Right atrium auricular region (tissue), 2 donors: ENCODE measurements around the gene RGMA. TPM values are rescaled to one million over a fixed set of nuclear protein-coding genes. Genes with fewer than 3 reads are reported as not detected.

Source experiments
- DNase-seq: peaks from one replicate; pipeline ENCODE4 v3.0.0-alpha.2; 2019; ENCODE audit warnings: low spot score
- H3K27ac ChIP-seq, 2 donors: fragments of 200-600 bp; sonication (generic); 1 replicate in 1 of 2; 2 replicates in 1 of 2; pipeline ENCODE4 v1.5.1; 2016 to 2019
- H3K27me3 ChIP-seq, 2 donors: fragments of 200-600 bp; sonication (generic); one replicate each; pipeline versions ENCODE4 v1.5.1 to v1.6.0; 2017 to 2019
- H3K36me3 ChIP-seq: fragments of 200-600 bp; sonication (generic); one replicate; pipeline ENCODE4 v1.5.1; 2016
- H3K4me1 ChIP-seq, 2 donors: fragments of 200-600 bp; sonication (generic); one replicate each; pipeline versions ENCODE4 v1.5.1 to v1.6.0; 2017 to 2019
- H3K4me3 ChIP-seq, 2 donors: fragments of 200-600 bp; sonication (generic); 1 replicate in 1 of 2; 2 replicates in 1 of 2; pipeline ENCODE4 v1.5.1; 2017 to 2019; ENCODE audit warnings: mild to moderate bottlenecking in 1 of 2, moderate library complexity in 1 of 2
- H3K9me3 ChIP-seq, 2 donors: fragments of 200-600 bp; sonication (generic); one replicate each; pipeline ENCODE4 v1.5.1; 2019
- total RNA-seq, 2 donors: library from RNA; depleted of rRNA; stranded (reverse); fragments of >200 nt; gene quantifications; one replicate each; pipeline ENCODE4 v1.1.0, GENCODE V29; 2016
- TF ChIP-seq, protein P1 (sequence below), 2 donors: fragments of 200-600 bp; sonication (generic); IDR thresholded peaks; one replicate each; pipeline ENCODE4 v1.5.1; 2019; ENCODE audit warnings: antibody characterized with exemption in 2 of 2

The RGMA gene
- total RNA-seq, 2 donors from 2014 or later = 7.2 to 9.9 TPM

DNA sequence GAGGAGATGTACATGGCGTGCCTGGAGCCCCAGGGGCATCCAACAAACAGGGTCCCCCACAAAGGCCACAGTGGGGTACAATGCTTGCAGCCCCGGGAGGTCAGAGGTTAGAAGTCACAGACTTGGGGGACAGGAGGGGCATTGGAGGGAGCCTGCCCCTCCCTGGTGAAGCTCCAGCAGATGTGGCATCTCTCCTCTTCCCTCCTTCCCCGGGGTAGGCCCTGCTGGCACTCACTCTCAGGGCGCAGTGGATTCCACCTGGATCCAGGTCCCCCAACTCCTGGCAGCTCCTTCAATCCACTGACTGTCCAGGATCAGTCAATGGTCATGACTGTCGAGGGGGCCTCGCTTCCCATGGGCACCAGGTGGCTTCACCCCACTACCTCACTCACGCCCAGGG, 32.2 kb downstream of the RGMA start:
- Histone ChIP-seq H3K4me1 (peaks cover 0 to 14% of the 10 kb centered on the region in 2 donors), H3K27ac (no peak overlapping the region), H3K9me3 (no peaks in the 10 kb centered on the region), H3K27me3 (no peaks in the 10 kb centered on the region), H3K4me3 (no peak overlapping the region), H3K36me3 (peaks cover 1% of the 10 kb centered on the region)
- TF ChIP-seq, protein P1, sequence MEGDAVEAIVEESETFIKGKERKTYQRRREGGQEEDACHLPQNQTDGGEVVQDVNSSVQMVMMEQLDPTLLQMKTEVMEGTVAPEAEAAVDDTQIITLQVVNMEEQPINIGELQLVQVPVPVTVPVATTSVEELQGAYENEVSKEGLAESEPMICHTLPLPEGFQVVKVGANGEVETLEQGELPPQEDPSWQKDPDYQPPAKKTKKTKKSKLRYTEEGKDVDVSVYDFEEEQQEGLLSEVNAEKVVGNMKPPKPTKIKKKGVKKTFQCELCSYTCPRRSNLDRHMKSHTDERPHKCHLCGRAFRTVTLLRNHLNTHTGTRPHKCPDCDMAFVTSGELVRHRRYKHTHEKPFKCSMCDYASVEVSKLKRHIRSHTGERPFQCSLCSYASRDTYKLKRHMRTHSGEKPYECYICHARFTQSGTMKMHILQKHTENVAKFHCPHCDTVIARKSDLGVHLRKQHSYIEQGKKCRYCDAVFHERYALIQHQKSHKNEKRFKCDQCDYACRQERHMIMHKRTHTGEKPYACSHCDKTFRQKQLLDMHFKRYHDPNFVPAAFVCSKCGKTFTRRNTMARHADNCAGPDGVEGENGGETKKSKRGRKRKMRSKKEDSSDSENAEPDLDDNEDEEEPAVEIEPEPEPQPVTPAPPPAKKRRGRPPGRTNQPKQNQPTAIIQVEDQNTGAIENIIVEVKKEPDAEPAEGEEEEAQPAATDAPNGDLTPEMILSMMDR (IDR thresholded peaks at IDR 0.05) = no peak
- DNase-seq = no peak

DNA sequence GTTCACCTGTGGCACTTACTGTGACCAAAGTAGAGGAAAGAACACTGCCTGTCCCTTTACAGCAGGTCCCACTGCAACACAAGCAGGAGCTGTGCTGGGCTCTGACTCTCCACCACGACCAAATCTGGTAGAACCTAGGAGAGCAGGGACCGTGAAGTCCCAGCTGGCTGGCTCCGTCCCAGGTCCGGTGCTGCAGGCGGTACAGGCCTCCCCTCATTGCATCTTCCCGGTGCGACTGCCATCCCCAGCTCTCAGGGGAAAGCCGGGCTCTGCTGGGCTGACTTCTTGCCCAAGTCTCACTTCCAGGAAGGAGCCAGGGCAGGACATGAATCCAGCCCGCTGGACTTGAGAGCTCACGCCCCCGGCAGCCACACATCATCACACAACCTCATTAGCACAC, 33.8 kb downstream of the RGMA start:
- peaks cover 0 to under 1% of the 10 kb centered on the region in 2 donors for H3K4me1 ChIP-seq
- peaks cover 6% of the 10 kb centered on the region for H3K36me3 ChIP-seq
- no peak for DNase-seq
- H3K9me3 ChIP-seq = no peaks in the 10 kb centered on the region
- TF ChIP-seq, protein P1 (IDR thresholded peaks at IDR 0.05) = no peak
- no peak overlapping the region for H3K4me3 ChIP-seq
- no peaks in the 10 kb centered on the region for H3K27me3 ChIP-seq
- no peak overlapping the region for H3K27ac ChIP-seq

DNA sequence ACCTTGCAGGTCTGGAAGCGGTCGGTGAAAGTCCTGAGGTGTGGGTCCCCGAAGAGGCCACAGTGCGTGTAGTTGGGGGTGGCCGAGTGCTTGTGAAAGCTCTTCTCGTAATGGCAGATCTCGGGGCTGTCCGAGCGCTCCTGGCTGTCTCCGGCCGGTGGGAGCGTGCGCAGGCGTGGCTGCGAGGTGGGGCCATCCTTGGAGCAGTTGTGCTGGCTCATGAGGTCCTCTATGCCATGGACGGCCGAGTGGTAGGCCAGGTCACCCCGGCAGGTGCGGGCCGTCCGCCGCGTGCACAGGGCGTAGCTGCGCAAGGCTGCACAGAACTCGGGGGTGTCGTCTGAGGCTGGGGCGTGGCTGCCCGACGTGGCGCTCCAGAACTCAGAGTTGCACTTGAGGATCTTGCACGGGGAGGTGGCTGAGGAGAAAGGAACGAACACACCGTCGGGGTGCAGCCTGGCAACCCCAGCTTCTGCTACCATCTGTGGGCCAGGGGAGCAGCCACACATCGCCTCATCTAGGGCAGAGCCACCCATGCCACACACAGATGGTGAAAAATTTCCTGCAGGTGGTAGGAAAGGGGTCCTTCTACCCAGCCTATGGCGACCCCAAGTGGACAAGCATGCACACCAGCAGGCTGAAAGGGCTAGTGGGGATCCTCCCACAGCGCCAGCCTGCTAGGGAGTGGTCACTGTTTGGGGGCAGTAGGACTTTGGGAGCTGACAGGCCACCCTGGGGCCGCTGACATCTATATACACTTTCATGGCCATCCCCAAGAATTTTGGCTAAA, 36.7 kb downstream of the RGMA start:
- Histone ChIP-seq H3K4me1 (no peaks in the 10 kb centered on the region), H3K27me3 (no peaks in the 10 kb centered on the region), H3K27ac (no peak overlapping the region), H3K36me3 (peaks cover 15% of the 10 kb centered on the region), H3K9me3 (no peaks in the 10 kb centered on the region), H3K4me3 (no peak overlapping the region)
- no peak for DNase-seq
- TF ChIP-seq, protein P1 (IDR thresholded peaks at IDR 0.05) = no peak

DNA sequence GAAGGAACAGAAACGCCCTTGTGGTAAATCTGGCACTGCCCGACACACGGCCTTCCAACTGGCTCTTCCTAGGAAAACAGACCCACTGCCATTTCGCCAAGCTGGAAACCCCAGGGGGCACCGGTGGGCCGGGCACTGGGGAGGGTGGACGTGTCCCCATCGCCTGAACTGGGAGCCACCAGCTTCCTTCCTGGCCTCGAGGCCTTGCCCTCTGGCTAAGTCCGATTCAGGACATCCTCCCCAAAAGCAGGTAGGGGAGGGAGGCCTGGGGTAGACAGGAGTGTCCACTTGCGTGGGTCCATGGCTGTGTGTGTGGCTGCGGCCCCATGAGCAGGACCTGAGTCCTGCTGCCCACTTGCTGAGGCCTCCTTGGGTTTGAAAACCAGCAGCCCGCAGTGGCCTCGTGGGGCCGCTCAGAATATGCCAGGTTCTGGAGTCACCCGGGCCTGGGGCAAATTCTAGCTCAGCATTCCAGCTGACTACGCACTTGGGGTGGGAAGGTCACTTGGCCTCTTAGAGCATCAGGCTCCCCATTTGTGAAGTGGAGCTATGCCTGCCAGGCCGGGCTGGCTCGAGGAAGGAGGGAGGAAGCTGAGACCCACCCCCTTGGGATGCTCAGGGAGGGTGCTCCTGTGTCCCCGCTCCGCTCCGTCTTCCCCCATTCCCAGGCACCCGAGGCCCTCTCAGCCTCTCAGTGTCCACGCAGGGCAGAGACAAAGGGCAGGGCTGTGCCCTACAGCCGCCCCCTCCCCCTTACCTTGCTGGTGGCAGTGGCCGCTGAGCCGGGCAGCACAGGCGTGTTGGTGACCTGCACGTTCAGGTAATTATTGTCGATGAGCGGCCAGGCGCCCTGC, 37.5 kb downstream of the RGMA start:
- Histone ChIP-seq H3K9me3 (peaks cover 0 to 2% of the 10 kb centered on the region in 2 donors), H3K36me3 (peaks cover 22% of the 10 kb centered on the region), H3K27ac (no peak overlapping the region), H3K27me3 (no peaks in the 10 kb centered on the region), H3K4me1 (no peaks in the 10 kb centered on the region), H3K4me3 (no peak overlapping the region)
- DNase-seq = no peak
- TF ChIP-seq, protein P1 (IDR thresholded peaks at IDR 0.05) = no peak

DNA sequence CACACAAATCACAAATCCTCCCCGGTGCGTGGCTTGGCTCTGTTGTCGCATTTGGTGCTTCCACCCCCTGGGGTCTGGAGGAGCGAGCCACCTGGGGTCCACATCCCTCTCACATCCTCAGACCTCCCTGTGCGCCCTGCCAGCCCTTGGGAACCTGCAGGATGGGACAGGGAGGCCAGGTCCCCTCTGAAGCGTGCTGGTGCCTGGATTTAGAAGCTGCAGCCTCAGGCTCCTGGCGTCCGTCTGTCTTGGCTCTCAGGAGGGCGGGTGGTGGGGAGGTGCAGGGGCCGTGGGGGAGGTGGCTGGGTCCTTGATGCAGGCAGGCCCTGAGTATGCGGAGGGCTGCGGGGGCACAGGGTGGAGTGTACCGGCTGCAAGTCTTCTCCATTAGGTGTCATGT, 38.4 kb downstream of the RGMA start:
- no peaks in the 10 kb centered on the region for H3K4me1 ChIP-seq
- no peak for DNase-seq
- peaks cover 0 to 9% of the 10 kb centered on the region in 2 donors for H3K9me3 ChIP-seq
- no peak overlapping the region for H3K4me3 ChIP-seq
- H3K36me3 ChIP-seq = peaks cover 28% of the 10 kb centered on the region
- TF ChIP-seq, protein P1 (IDR thresholded peaks at IDR 0.05) = no peak
- no peak overlapping the region for H3K27ac ChIP-seq
- no peaks in the 10 kb centered on the region for H3K27me3 ChIP-seq
